ENCODE measurements around the gene THG1L.

DNA sequence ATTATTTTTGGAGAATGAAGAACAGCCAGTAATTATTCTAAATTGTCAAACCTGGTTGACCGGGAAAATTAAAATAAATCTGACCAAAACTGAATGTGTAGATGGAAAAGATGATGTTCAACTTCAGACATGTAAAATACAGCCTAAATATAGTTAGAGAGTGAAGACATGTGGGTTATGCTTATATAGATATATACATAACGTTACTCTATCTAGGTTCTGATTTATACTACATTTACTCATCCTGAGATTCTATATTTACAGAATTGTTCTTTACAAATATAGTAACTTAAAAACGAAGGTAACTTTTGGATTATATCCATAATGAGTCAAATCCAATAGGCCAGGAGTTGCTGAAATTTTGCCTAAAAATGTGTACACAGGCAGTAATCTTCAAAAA lies 20.8 kb upstream of the THG1L start:
- TF ChIP-seq, protein P1, sequence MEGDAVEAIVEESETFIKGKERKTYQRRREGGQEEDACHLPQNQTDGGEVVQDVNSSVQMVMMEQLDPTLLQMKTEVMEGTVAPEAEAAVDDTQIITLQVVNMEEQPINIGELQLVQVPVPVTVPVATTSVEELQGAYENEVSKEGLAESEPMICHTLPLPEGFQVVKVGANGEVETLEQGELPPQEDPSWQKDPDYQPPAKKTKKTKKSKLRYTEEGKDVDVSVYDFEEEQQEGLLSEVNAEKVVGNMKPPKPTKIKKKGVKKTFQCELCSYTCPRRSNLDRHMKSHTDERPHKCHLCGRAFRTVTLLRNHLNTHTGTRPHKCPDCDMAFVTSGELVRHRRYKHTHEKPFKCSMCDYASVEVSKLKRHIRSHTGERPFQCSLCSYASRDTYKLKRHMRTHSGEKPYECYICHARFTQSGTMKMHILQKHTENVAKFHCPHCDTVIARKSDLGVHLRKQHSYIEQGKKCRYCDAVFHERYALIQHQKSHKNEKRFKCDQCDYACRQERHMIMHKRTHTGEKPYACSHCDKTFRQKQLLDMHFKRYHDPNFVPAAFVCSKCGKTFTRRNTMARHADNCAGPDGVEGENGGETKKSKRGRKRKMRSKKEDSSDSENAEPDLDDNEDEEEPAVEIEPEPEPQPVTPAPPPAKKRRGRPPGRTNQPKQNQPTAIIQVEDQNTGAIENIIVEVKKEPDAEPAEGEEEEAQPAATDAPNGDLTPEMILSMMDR (IDR thresholded peaks at IDR 0.05), result no peak
- no peak for TF ChIP-seq EZH2 (IDR thresholded peaks at IDR 0.05; ENCODE audit: borderline replicate concordance, insufficient read depth, low read depth, low read length, poor library complexity, severe bottlenecking)

Measured in B cell (primary cell).